K562 (cell line): ENCODE measurements around the gene ULBP2. TPM values are rescaled to one million over a fixed set of nuclear protein-coding genes. Genes with fewer than 3 reads are reported as not detected.

Experiments used
- ATAC-seq: fragments of 200-7000 bp; cut with Tn5 transposase; 3 replicates; pipeline ENCODE4 v1.9.1; 2020; ENCODE audit warnings: moderate library complexity
- BruUV-seq: library from RNA; stranded (reverse); fragments of 400-500 nt; replicated peaks from 2 replicates; lab custom pipeline; 2021; lab: Mats Ljungman, UMichigan
- CTCF ChIA-PET: fragments of 300-600 bp; formaldehyde crosslinking; extraction: SDS; loops from one replicate; lab custom pipeline; 2021; ENCODE audit warnings: low intra/inter-chr PET ratio; lab: Yijun Ruan, JAX
- POLR2A ChIA-PET: fragments of 300-600, 350-650 bp; sonication (Branson Sonifier 250); formaldehyde crosslinking; extraction: SDS; loops from one replicate; lab custom pipeline; 2021; ENCODE audit warnings: antibody characterized with exemption, inconsistent platforms; lab: Yijun Ruan, JAX
- DNase-seq, 4 experiments: peaks; one replicate each; pipeline versions ENCODE4 v3.0.0 to v3.0.0-alpha.2; 2011 to 2018; ENCODE audit warnings: low spot score in 3 of 4, mixed read lengths in 3 of 4; ENCODE audit errors: extremely low read depth in 1 of 4
- FAIRE-seq: peaks from 2 replicates; lab custom pipeline; 2011; peaks lifted over from hg19 to GRCh38; lab: Jason Lieb, UNC
- H2AFZ ChIP-seq: 2 replicates; pipeline ENCODE4 v1.6.0; 2011; ENCODE audit warnings: low read depth, low read length, control low read depth, inconsistent platforms
- H3K27ac ChIP-seq: fragments of 200-600 bp; 3 replicates; pipeline ENCODE4 v1.8.0; 2011; ENCODE audit warnings: low read depth, mild to moderate bottlenecking, control low read depth, inconsistent platforms, low read length, moderate library complexity, mixed read lengths; ENCODE audit errors: extremely low read depth
- H3K27me3 ChIP-seq, 2 experiments: fragments of 300-600 bp in 1 of 2; 2 replicates in 1 of 2; 3 replicates in 1 of 2; pipeline versions ENCODE4 v1.6.0 to v1.8.0; 2011; ENCODE audit warnings: inconsistent platforms in 2 of 2, low read length in 2 of 2, mild to moderate bottlenecking in 1 of 2, mixed read lengths in 1 of 2, moderate library complexity in 1 of 2; ENCODE audit not compliant: control insufficient read depth in 2 of 2, insufficient read depth in 2 of 2
- H3K36me3 ChIP-seq: fragments of 300-600 bp; 3 replicates; pipeline ENCODE4 v1.8.0; 2011; ENCODE audit warnings: mild to moderate bottlenecking, low read length, inconsistent platforms; ENCODE audit not compliant: control insufficient read depth, insufficient read depth
- H3K4me1 ChIP-seq, 2 experiments: fragments of 200-600 bp in 1 of 2; replicated peaks in 1 of 2; 2 replicates in 1 of 2; 3 replicates in 1 of 2; pipeline versions ENCODE4 v1.5.1 to v1.8.0; 2011; ENCODE audit warnings: inconsistent platforms in 2 of 2, low read length in 2 of 2, mild to moderate bottlenecking in 1 of 2, mixed read lengths in 1 of 2, moderate library complexity in 1 of 2; ENCODE audit not compliant: control insufficient read depth in 2 of 2, insufficient read depth in 2 of 2
- H3K4me2 ChIP-seq: 2 replicates; pipeline ENCODE4 v1.6.1; 2011; ENCODE audit warnings: low read length, control low read depth, inconsistent platforms, mixed read lengths; ENCODE audit not compliant: insufficient read depth
- H3K4me3 ChIP-seq: fragments of 200-600 bp; sonication (generic), shearing (Covaris generic); 2 replicates; pipeline ENCODE4 v1.5.1; 2016; ENCODE audit warnings: control low read depth, inconsistent platforms
- H3K79me2 ChIP-seq: fragments of 200-600 bp; 3 replicates; pipeline ENCODE4 v1.8.0; 2011; ENCODE audit warnings: low read length, inconsistent platforms; ENCODE audit not compliant: control insufficient read depth, insufficient read depth
- H3K9ac ChIP-seq, 2 experiments: 2 replicates each; pipeline versions ENCODE4 v1.6.0 to v1.6.1; 2011; ENCODE audit warnings: low read depth in 2 of 2, low read length in 2 of 2, control low read depth in 1 of 2, inconsistent platforms in 1 of 2, mild to moderate bottlenecking in 1 of 2, mixed read lengths in 1 of 2; ENCODE audit not compliant: insufficient read depth in 1 of 2
- H3K9me1 ChIP-seq: one replicate; pipeline ENCODE4 v1.6.0; 2011; ENCODE audit warnings: inconsistent platforms, mild to moderate bottlenecking, low read length, moderate library complexity; ENCODE audit not compliant: control insufficient read depth, insufficient read depth
- H3K9me3 ChIP-seq: replicated peaks from 2 replicates; pipeline ENCODE4 v1.5.1; 2011; ENCODE audit warnings: low read depth, low read length, inconsistent platforms; ENCODE audit not compliant: control insufficient read depth, insufficient read depth
- H4K20me1 ChIP-seq: replicated peaks from 2 replicates; pipeline ENCODE4 v1.6.1; 2011; ENCODE audit warnings: low read length, inconsistent platforms, mixed read lengths; ENCODE audit not compliant: control insufficient read depth, insufficient read depth
- E4F1 ChIP-seq: fragments of 250-450 bp; sonication (Bioruptor Pico); IDR thresholded peaks from 2 replicates; pipeline ENCODE4 v1.5.0; 2021; ENCODE audit warnings: mild to moderate bottlenecking, borderline replicate concordance
- GTF3C2 ChIP-seq: IDR thresholded peaks from 3 replicates; pipeline ENCODE4 v1.6.1; 2011; ENCODE audit warnings: borderline replicate concordance, mild to moderate bottlenecking, moderate library complexity; ENCODE audit not compliant: insufficient read length; ENCODE audit errors: extremely low read depth
- HNRNPK ChIP-seq: fragments of 200-400 bp; formaldehyde crosslinking; IDR thresholded peaks from one replicate; pipeline ENCODE4 v1.6.1; 2018; ENCODE audit warnings: mild to moderate bottlenecking, low read depth, low read length; ENCODE audit not compliant: poor library complexity, severe bottlenecking
- HOXB6 ChIP-seq: fragments of 250-450 bp; sonication (Bioruptor Pico); IDR thresholded peaks from 2 replicates; pipeline ENCODE4 v1.5.1; 2022; ENCODE audit warnings: mild to moderate bottlenecking, borderline replicate concordance
- MCM7 ChIP-seq, 2 experiments: fragments of 450-650 bp; IDR thresholded peaks; 2 replicates each; pipeline ENCODE4 v1.6.1; 2016 to 2018
- NR0B1 ChIP-seq: fragments of 450-650 bp; IDR thresholded peaks from one replicate; pipeline ENCODE4 v1.6.1; 2018; ENCODE audit warnings: mild to moderate bottlenecking, moderate library complexity; ENCODE audit not compliant: partially characterized antibody
- POLR2AphosphoS5 ChIP-seq: IDR thresholded peaks from 2 replicates; pipeline ENCODE4 v1.6.1; 2011; ENCODE audit warnings: mild to moderate bottlenecking, low read depth, low read length, moderate library complexity; ENCODE audit not compliant: control insufficient read depth, insufficient read depth
- RBM14 ChIP-seq: fragments of 200-400 bp; formaldehyde crosslinking; IDR thresholded peaks from 2 replicates; pipeline ENCODE4 v1.6.1; 2018; ENCODE audit warnings: low read depth, mild to moderate bottlenecking, low read length, moderate library complexity, borderline replicate concordance; ENCODE audit not compliant: insufficient read depth
- TCF7L2 ChIP-seq: fragments of 150-350 bp; IDR thresholded peaks from 2 replicates; pipeline ENCODE4 v1.6.1; 2016; ENCODE audit warnings: low read depth, mild to moderate bottlenecking, low read length, moderate library complexity
- ZNF124 ChIP-seq: sonication (generic); formaldehyde crosslinking; IDR thresholded peaks from 2 replicates; pipeline ENCODE4 v1.8.1; 2022; ENCODE audit warnings: missing genetic modification reagents
- ZNF140 ChIP-seq: fragments of 250-450 bp; sonication (Bioruptor Pico); IDR thresholded peaks from 2 replicates; pipeline ENCODE4 v1.8.0; 2021; ENCODE audit warnings: moderate library complexity, mild to moderate bottlenecking, inconsistent platforms
- ZNF354B ChIP-seq: fragments of 250-450 bp; sonication (Bioruptor Pico); IDR thresholded peaks from 2 replicates; pipeline ENCODE4 v1.4.0; 2020
- WGBS: fragments of 100-300 bp; shearing (Covaris generic); methylation state at CpG from one replicate; pipeline ENCODE4 v1.1.6; 2016; ENCODE audit warnings: low coverage, mixed read lengths; ENCODE audit not compliant: insufficient coverage; ENCODE audit errors: missing lambda C conversion rate; 5-methylcytosine and 5-hydroxymethylcytosine counted together
- in situ Hi-C: fragments of 300-500 bp; cut with MboI; formaldehyde crosslinking; loops from 4 replicates; pipeline ENCODE4 v1.15.0; 2018; ENCODE audit warnings: inconsistent platforms, mixed read lengths
- intact Hi-C: fragments of 100-400 bp; cut with micrococcal nuclease; formaldehyde crosslinking; loops from 2 replicates; pipeline ENCODE4 v1.14.2; 2022
- polyA plus RNA-seq, 8 experiments: library from polyadenylated mRNA; depleted of rRNA in 4 of 8; stranded (reverse) in 5 of 8; unstranded in 3 of 8; fragments of >200 nt; fragmentation: Nextera tagmentation in 2 of 8; fragmentation: Illumina TruSeq in 1 of 8; extraction: Ambion mirVana in 2 of 8; extraction: Trizol in 1 of 8; gene quantifications; 2 replicates each; pipeline versions ENCODE4 v1.2.1 to v1.2.3, GENCODE V29; 2011 to 2014; ENCODE audit warnings: inconsistent platforms in 1 of 8, missing spikeins in 1 of 8
- total RNA-seq, 7 experiments: library from RNA; depleted of rRNA in 6 of 7; stranded (reverse); fragments of >200 nt in 6 of 7; fragmentation: Illumina TruSeq in 2 of 7; extraction: Trizol in 2 of 7; gene quantifications; 2 replicates each; pipeline versions ENCODE4 v1.2.1 to v1.2.3, GENCODE V29; 2011 to 2021; ENCODE audit warnings: low replicate concordance in 1 of 7
- TF ChIP-seq, protein P1 (sequence below): fragments of 450-650 bp; IDR thresholded peaks from 2 replicates; pipeline ENCODE4 v1.6.1; 2016; ENCODE audit warnings: mild to moderate bottlenecking

Gene ULBP2
- total and polyA plus RNA-seq, 9 of the 15 experiments (the other 6 are each of a cell fraction or from before 2014, with no cell fraction given) = 0.50 to 5.3 (median 1.2) TPM

GRCh38 chr6:149933461-149933860 lies 8.4 kb upstream of the ULBP2 start:
- H3K27ac ChIP-seq = no peak overlapping the region
- no peak overlapping the region for H3K4me3 ChIP-seq
- no peaks in the 10 kb centered on the region for H4K20me1 ChIP-seq
- H3K36me3 ChIP-seq = no peaks in the 10 kb centered on the region
- H3K27me3 ChIP-seq = peaks cover 23 to 43% of the 10 kb centered on the region in 2 experiments
- H3K9me1 ChIP-seq = no peaks in the 10 kb centered on the region
- no peaks in the 10 kb centered on the region for H3K79me2 ChIP-seq
- BruUV-seq = no TSS peak
- ATAC-seq (no peak), DNase-seq (no peak), FAIRE-seq (no peak)
- WGBS = 5% methylated on average over 3 of the region's 3 CpGs
- in situ Hi-C loops = loop anchor here (5.0 kb wide), 1 partner anchor 879 kb away; no protein-coding TSS in a partner anchor
- H3K4me2 ChIP-seq = no peak overlapping the region
- H2AFZ ChIP-seq = no peak overlapping the region
- no peak overlapping the region for H3K9ac ChIP-seq
- H3K4me1 ChIP-seq = peaks cover 0 to 3% of the 10 kb centered on the region in 2 experiments; a peak in 2 of 5 replicates
- no peaks in the 10 kb centered on the region for H3K9me3 ChIP-seq
- ChIA-PET POLR2A (no interaction called here), CTCF (interaction anchor here (0.6 to 5.1 kb wide), 9 partner anchors 72 to 882 kb away, joined by 3 to 70 read pairs (median 4); partner anchors contain the start of gene ULBP3)
- intact Hi-C loops = loop anchor here (5.0 to 10.0 kb wide), 4 partner anchors 134 to 884 kb away; partner anchors contain the start of gene ULBP3
- TF ChIP-seq E4F1 = no peak
- TF ChIP-seq TCF7L2 = no peak
- TF ChIP-seq HNRNPK = no peak
- no peak for TF ChIP-seq ZNF354B (CRISPR knock-in tag)
- no peak for TF ChIP-seq ZNF140 (CRISPR knock-in tag)
- no peak for TF ChIP-seq MCM7 (IDR thresholded peaks at IDR 0.05)
- no peak for TF ChIP-seq RBM14
- TF ChIP-seq, protein P1, sequence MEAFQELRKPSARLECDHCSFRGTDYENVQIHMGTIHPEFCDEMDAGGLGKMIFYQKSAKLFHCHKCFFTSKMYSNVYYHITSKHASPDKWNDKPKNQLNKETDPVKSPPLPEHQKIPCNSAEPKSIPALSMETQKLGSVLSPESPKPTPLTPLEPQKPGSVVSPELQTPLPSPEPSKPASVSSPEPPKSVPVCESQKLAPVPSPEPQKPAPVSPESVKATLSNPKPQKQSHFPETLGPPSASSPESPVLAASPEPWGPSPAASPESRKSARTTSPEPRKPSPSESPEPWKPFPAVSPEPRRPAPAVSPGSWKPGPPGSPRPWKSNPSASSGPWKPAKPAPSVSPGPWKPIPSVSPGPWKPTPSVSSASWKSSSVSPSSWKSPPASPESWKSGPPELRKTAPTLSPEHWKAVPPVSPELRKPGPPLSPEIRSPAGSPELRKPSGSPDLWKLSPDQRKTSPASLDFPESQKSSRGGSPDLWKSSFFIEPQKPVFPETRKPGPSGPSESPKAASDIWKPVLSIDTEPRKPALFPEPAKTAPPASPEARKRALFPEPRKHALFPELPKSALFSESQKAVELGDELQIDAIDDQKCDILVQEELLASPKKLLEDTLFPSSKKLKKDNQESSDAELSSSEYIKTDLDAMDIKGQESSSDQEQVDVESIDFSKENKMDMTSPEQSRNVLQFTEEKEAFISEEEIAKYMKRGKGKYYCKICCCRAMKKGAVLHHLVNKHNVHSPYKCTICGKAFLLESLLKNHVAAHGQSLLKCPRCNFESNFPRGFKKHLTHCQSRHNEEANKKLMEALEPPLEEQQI = no peak
- no peak for TF ChIP-seq ZNF124 (CRISPR knock-in tag)
- TF ChIP-seq GTF3C2 = no peak
- no peak for TF ChIP-seq NR0B1
- TF ChIP-seq HOXB6 (CRISPR knock-in tag) = no peak
- no peak for TF ChIP-seq POLR2AphosphoS5
